WI38 (cell line): ENCODE measurements around the gene ABCC5.

Experiments
- H3K4me3 ChIP-seq: 2 replicates; pipeline ENCODE4 v1.5.1; 2011; ENCODE audit warnings: low read depth, mild to moderate bottlenecking, control low read depth, low read length
- CTCF ChIP-seq: IDR thresholded peaks from 2 replicates; pipeline ENCODE4 v1.5.1; 2012; ENCODE audit warnings: low read depth, mild to moderate bottlenecking, control low read depth, low read length

ABCC5 gene

DNA sequence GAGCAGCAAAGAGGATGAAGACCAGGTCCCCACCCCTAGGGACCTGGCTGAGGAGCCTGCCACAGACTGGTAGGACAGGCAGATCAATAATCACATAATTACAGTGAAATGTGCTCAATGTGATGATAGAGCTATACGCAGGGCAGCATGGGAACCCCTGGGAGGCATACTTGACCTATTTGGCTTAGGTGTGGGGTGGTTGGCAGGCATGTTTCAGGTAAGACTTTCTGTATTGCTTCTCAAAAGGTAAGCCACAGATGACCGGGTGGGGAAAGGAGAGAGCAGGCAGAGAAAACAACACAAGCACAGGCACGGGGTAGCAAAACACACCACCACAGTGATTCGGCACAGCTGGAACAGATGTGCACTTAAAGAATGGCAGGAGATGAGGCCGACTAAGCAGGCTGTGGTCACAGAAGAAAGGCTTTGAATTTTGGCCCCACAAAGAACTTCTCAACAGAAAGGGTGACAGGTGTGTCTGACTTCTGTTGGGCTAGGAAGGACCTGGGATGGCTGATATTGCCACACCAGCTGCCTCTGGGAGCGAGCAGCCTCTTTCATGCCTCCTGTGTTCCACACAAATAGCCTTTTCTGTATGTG lies 64.1 kb downstream of the ABCC5 start:
- TF ChIP-seq CTCF, result no peak
- H3K4me3 ChIP-seq, result no peak overlapping the region

GRCh38 chr3:183951459-183951858 lies 66.2 kb downstream of the ABCC5 start:
- TF ChIP-seq CTCF, result no peak
- no peak overlapping the region for H3K4me3 ChIP-seq

DNA sequence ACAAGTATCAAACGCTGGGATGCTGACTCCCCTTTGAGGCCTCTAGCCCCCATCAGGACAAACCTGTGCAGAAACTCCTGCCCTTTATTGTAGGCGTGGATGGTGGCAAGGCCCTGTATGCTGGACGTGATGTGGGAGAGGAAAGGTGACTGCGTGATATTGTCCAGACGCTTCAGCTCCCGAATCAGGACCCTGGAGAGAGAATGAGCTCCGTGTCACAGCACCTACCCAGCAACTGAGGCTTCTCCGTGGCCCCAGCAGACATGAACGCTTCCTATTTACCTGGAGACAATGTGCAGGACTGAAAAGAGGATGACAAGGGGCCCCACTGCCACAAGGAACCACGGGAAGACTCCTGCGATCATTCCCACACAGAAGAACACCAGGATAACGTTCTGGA lies 68.0 kb downstream of the ABCC5 start:
- TF ChIP-seq CTCF, result no peak
- no peak overlapping the region for H3K4me3 ChIP-seq

GRCh38 chr3:183946037-183946436 lies 71.6 kb downstream of the ABCC5 start:
- no peak for TF ChIP-seq CTCF
- no peak overlapping the region for H3K4me3 ChIP-seq

GRCh38 chr3:183944775-183945174 lies 72.9 kb downstream of the ABCC5 start:
- no peak overlapping the region for H3K4me3 ChIP-seq
- no peak for TF ChIP-seq CTCF

DNA sequence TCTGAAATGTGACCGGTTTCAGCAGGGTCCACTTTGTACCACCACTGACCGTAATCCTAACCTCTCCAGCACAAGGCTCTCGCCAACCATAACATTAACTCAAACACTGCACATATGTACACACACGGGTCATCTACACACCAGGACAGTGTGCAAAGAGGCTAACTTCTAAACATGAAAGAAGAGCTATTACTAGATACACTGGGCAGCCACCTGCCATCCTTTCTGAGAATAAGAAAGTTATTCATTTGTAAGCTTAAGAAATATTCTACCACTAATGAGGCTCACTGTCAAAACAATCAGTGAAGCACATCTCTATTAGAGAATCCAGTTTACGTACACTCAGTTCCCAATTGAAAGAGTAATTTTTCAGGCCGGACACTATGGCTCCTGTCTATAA lies 73.9 kb downstream of the ABCC5 start:
- no peak for TF ChIP-seq CTCF

DNA sequence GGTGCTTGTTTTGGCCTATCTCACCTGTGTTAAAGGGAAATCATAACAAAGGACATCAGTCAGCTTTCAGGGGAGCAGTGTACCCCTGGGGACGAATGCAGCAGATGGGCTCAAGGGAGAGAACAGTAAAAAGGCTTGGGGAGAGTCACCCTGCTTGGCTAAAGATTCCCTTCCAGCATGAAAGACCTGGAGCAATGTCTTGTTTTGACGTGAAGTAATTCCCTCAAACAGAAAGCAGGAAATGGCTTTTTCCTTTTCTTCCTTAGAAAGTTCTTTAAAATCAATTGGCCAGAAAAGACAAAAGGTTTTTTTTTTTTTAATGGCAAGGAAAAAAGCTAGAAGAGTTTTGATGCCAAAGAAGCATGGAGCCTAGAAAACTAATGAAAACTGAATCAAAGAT lies 76.5 kb downstream of the ABCC5 start:
- TF ChIP-seq CTCF, result no peak
- H3K4me3 ChIP-seq, result no peak overlapping the region

More for the DNA sequence above, 73.9 kb downstream of the ABCC5 start:
- no peak overlapping the region for H3K4me3 ChIP-seq
